Lung (tissue), 12 donors: Measurements from ENCODE around the gene CLEC11A. TPM values are rescaled to one million over a fixed set of nuclear protein-coding genes. Genes with fewer than 3 reads are reported as not detected.
"Not testable (repeated sequence)": the region's sequence is repeated elsewhere in the genome, so short reads cannot be mapped to it uniquely, and the experiment has no call there.

Source experiments
- ATAC-seq: fragments of 200-7000 bp; cut with Tn5 transposase; one replicate; pipeline ENCODE4 v1.9.1; 2020; ENCODE audit warnings: moderate number of reproducible peaks; ENCODE audit not compliant: insufficient read depth, low FRiP score
- DNase-seq, 3 donors: peaks; one replicate each; pipeline ENCODE4 v3.0.0-alpha.2; 2013 to 2017
- H3K27ac ChIP-seq, 2 donors: one replicate each; pipeline ENCODE4 v1.5.1; 2013; ENCODE audit warnings: mild to moderate bottlenecking in 2 of 2, moderate library complexity in 2 of 2, control low read depth in 1 of 2, inconsistent platforms in 1 of 2, low read depth in 1 of 2, low read length in 1 of 2
- H3K27me3 ChIP-seq, 3 donors: one replicate each; pipeline ENCODE4 v1.5.1; 2013; ENCODE audit warnings: low read length in 2 of 3; ENCODE audit not compliant: control insufficient read depth in 3 of 3, insufficient read depth in 3 of 3
- H3K36me3 ChIP-seq, 4 donors: one replicate each; pipeline ENCODE4 v1.5.1; 2013; ENCODE audit warnings: low read length in 4 of 4, mild to moderate bottlenecking in 1 of 4, moderate library complexity in 1 of 4; ENCODE audit not compliant: control insufficient read depth in 4 of 4, insufficient read depth in 4 of 4
- H3K4me1 ChIP-seq, 5 donors: one replicate each; pipeline ENCODE4 v1.5.1; 2013; ENCODE audit warnings: low read length in 5 of 5, mild to moderate bottlenecking in 2 of 5, moderate library complexity in 1 of 5; ENCODE audit not compliant: control insufficient read depth in 5 of 5, insufficient read depth in 5 of 5
- H3K4me3 ChIP-seq: one replicate; pipeline ENCODE4 v1.5.1; 2013; ENCODE audit warnings: mild to moderate bottlenecking, control low read depth, moderate library complexity
- H3K9ac ChIP-seq, 2 donors: one replicate each; pipeline ENCODE4 v1.5.1; 2013; ENCODE audit warnings: low read length in 2 of 2, control low read depth in 1 of 2; ENCODE audit not compliant: insufficient read depth in 1 of 2
- H3K9me3 ChIP-seq, 4 donors: one replicate each; pipeline ENCODE4 v1.5.1; 2013; ENCODE audit warnings: low read length in 3 of 4, mild to moderate bottlenecking in 1 of 4, moderate library complexity in 1 of 4; ENCODE audit not compliant: control insufficient read depth in 4 of 4, insufficient read depth in 3 of 4
- CTCF ChIP-seq: IDR thresholded peaks from 2 replicates; pipeline ENCODE4 v1.5.1; 2012; ENCODE audit warnings: mild to moderate bottlenecking; ENCODE audit errors: control extremely low read depth, extremely low read depth
- WGBS, 2 donors: extraction: QIAGEN DNeasy Blood & Tissue Kit; methylation state at CpG; one replicate each; pipeline ENCODE4 v1.1.7; 2013; 5-methylcytosine and 5-hydroxymethylcytosine counted together
- polyA plus RNA-seq, 2 donors: library from polyadenylated mRNA; stranded (reverse); fragments of 200-250 nt; gene quantifications; one replicate each; pipeline ENCODE4 v1.2.1, GENCODE V29; 2013
- total RNA-seq, 2 donors: library from RNA; depleted of rRNA in 1 of 2; stranded (reverse); fragments of >200 nt in 1 of 2; gene quantifications; one replicate each; pipeline ENCODE4 v1.2.1, GENCODE V29; 2014 to 2021
- donor health status: control.
- donor health status: control.
- donor health status: Bipolar disorder and iron deficiency.
- donor health status: healthy.
- donor health status: DM: yes; HTN: yes; CAD: no.

Gene CLEC11A
- total and polyA plus RNA-seq, 4 donors = 7.7 to 24.6 (median 11.1) TPM

DNA sequence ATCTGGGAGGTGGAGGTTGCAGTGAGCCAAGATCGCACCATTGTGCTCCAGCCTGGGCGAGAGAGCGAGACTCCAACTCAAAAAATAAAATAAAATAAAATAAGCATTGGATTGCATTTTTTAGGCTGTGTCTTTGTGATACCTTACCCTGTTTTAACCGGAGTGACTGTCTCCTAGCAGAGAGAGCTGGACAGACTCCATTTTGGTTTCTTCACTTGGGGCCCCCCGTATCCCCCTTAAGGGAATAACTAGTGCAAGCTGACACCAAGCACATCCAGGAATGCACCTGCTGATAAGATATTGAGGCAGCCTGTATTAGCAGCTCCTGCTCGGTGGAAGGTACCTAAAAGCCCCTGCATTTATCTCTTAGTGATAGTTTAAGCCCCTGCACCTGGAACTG is 26.3 kb downstream of the CLEC11A start:
- WGBS, 2 donors = 62 to 79% methylated on average over 6 of the region's 6 CpGs
- peaks cover 0 to under 1% (median 0%) of the 10 kb centered on the region in 3 donors for H3K27me3 ChIP-seq

DNA sequence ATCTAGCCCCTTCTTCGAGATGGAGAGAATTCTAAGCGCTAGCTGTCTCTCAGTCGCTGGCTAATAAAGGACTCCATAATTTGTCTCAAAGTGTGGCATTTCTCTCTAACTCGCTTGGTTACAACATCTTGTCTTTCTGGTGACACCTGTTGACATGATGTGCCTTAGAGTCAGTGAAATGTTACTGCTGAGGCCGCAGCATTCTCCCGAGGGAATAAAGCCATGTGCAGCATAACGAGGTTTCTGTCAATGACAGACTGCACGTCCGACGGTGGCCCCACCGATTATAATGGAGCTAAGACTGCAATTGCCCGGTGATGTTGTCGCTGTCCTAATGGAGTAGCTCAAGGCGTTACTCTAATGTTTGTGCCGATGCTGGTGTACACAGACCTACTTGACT is 26.8 kb downstream of the CLEC11A start:
- WGBS, 2 donors = 63 to 68% methylated on average over 15 of the region's 15 CpGs
- Histone ChIP-seq H3K4me3 (no peak overlapping the region), H3K4me1 (no peaks in the 10 kb centered on the region), H3K9me3 (no peaks in the 10 kb centered on the region), H3K27me3 (no peaks in the 10 kb centered on the region), H3K27ac (no peak overlapping the region), H3K36me3 (no peaks in the 10 kb centered on the region), H3K9ac (no peak overlapping the region)
- TF ChIP-seq CTCF = no peak
- ATAC-seq (no peak), DNase-seq (no peak)

More for the DNA sequence above, 26.3 kb downstream of the CLEC11A start:
- DNase-seq (no peak), ATAC-seq (no peak)
- no peak for TF ChIP-seq CTCF
- Histone ChIP-seq H3K9ac (no peak overlapping the region), H3K4me1 (no peaks in the 10 kb centered on the region), H3K9me3 (no peaks in the 10 kb centered on the region), H3K4me3 (no peak overlapping the region), H3K36me3 (no peaks in the 10 kb centered on the region), H3K27ac (no peak overlapping the region)

DNA sequence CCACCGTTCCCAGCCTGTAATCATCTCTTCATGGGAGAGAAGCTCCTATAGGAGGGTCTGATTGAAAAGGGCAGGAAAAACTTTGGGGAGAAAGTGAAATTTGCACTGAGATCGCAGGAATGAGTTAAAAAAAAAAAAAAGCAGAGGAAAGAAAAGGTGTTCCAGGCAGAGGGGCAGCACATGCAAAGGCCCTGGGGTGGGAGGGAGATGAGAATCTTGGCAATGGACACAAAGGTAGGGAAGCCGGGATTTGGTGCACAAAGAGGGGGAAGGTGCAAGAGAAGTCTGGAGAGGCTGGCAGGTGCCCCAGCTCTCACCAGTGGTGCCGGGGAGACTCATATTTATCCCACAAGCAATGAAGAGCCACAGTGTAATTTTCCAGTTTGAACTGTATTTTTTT is 30.7 kb downstream of the CLEC11A start:
- TF ChIP-seq CTCF = no peak
- Histone ChIP-seq H3K27me3 (peaks cover 0 to 4% (median 0%) of the 10 kb centered on the region in 3 donors), H3K27ac (no peak overlapping the region), H3K9me3 (no peaks in the 10 kb centered on the region), H3K4me1 (no peaks in the 10 kb centered on the region), H3K36me3 (no peaks in the 10 kb centered on the region), H3K9ac (no peak overlapping the region), H3K4me3 (no peak overlapping the region)
- ATAC-seq (no peak), DNase-seq (no peak)
- WGBS, 2 donors = 85 to 86% methylated on average over 4 of the region's 4 CpGs

DNA sequence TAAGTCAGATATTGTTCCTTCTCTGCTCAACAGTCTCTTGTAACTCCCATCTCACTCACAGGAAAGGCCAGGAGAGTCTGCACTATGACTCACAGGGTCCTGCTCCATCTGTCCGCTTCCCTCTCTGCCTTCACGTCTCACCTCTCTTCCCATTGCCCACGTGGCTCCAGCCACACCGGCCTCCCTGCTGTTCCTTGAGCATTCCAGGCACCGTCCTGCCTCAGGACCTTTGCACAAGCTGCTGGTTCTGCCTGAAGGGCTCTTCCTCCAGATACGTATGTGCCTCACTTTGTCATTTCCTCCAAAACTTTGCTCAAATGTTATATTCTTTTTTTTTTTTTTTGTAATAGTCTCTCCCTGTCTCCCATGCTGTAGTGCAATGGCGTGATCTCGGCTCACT is 33.1 kb downstream of the CLEC11A start:
- ATAC-seq, H3K4me3 ChIP-seq, H3K4me1 ChIP-seq, H3K9ac ChIP-seq, H3K27me3 ChIP-seq, H3K27ac ChIP-seq, H3K9me3 ChIP-seq, H3K36me3 ChIP-seq, DNase-seq: not testable (repeated sequence)
- 68 to 71% methylated on average over 8 of the region's 8 CpGs for WGBS, 2 donors

GRCh38 chr19:50757624-50758023 is 34.5 kb downstream of the CLEC11A start:
- not testable (repeated sequence) for ATAC-seq, H3K27ac ChIP-seq, DNase-seq, H3K9me3 ChIP-seq, H3K4me3 ChIP-seq, H3K27me3 ChIP-seq, H3K36me3 ChIP-seq, H3K9ac ChIP-seq, H3K4me1 ChIP-seq
- WGBS, 2 donors = 97 to 98% methylated on average over 3 of the region's 3 CpGs

GRCh38 chr19:50759076-50759475 is 35.9 kb downstream of the CLEC11A start:
- not testable (repeated sequence) for H3K27me3 ChIP-seq, ATAC-seq, H3K4me3 ChIP-seq, H3K9ac ChIP-seq, DNase-seq, H3K36me3 ChIP-seq, H3K27ac ChIP-seq, H3K4me1 ChIP-seq, H3K9me3 ChIP-seq
- 83 to 84% methylated on average over 13 of the region's 18 CpGs for WGBS, 2 donors
